ENCODE results near the gene ILKAP.

Gene ILKAP

DNA sequence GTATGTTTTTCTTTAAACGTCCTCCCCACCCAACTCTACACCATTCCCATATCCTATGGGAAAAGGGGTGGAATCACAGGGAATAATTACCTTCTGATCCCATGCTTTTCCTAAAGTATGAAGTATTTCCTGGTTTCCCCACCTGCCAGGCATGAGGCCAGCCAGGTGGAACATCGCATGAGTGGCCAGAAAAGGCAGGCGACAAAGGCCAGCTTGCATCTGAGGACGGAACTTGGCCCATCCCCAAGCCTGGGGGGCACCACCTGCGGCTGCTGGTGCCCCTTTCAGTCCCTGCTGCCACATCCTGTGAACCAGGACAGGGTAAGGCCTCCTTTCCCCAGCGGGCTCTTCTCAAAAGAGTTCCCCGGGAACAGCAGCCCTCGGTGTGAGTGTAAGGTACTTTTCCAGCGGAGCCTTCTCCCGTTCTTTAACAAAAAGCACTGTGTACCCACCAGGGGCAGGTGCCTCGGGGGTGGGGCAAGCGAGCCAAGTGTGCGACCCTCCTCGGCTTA, 45.9 kb downstream of the ILKAP start:
- TF ChIP-seq POLR2AphosphoS5 (IDR thresholded peaks at IDR 0.05; ENCODE audit: low read depth, low read length) (no peak), TAF1 (IDR thresholded peaks at IDR 0.05; ENCODE audit: borderline replicate concordance, insufficient read depth, low read length) (no peak), REST (IDR thresholded peaks at IDR 0.05; ENCODE audit: insufficient read depth in 1 of 2, low read depth in 2 of 2, low read length in 2 of 2) (no peak), SIN3A (IDR thresholded peaks at IDR 0.05; ENCODE audit: borderline replicate concordance, insufficient read depth, low read length) (no peak), FOXP2 (optimal IDR thresholded peaks at IDR 0.05; ENCODE audit: borderline replicate concordance, extremely low read depth, extremely low read length, insufficient read depth) (no peak)

GRCh38 chr2:238155761-238156694, 47.5 kb downstream of the ILKAP start:
- TF ChIP-seq FOXP2 (optimal IDR thresholded peaks at IDR 0.05; ENCODE audit: borderline replicate concordance, extremely low read depth, extremely low read length, insufficient read depth) (no peak), REST (IDR thresholded peaks at IDR 0.05; ENCODE audit: insufficient read depth in 1 of 2, low read depth in 2 of 2, low read length in 2 of 2) (no peak), SIN3A (IDR thresholded peaks at IDR 0.05; ENCODE audit: borderline replicate concordance, insufficient read depth, low read length) (no peak), POLR2AphosphoS5 (IDR thresholded peaks at IDR 0.05; ENCODE audit: low read depth, low read length) (no peak), TAF1 (IDR thresholded peaks at IDR 0.05; ENCODE audit: borderline replicate concordance, insufficient read depth, low read length) (no peak)

DNA sequence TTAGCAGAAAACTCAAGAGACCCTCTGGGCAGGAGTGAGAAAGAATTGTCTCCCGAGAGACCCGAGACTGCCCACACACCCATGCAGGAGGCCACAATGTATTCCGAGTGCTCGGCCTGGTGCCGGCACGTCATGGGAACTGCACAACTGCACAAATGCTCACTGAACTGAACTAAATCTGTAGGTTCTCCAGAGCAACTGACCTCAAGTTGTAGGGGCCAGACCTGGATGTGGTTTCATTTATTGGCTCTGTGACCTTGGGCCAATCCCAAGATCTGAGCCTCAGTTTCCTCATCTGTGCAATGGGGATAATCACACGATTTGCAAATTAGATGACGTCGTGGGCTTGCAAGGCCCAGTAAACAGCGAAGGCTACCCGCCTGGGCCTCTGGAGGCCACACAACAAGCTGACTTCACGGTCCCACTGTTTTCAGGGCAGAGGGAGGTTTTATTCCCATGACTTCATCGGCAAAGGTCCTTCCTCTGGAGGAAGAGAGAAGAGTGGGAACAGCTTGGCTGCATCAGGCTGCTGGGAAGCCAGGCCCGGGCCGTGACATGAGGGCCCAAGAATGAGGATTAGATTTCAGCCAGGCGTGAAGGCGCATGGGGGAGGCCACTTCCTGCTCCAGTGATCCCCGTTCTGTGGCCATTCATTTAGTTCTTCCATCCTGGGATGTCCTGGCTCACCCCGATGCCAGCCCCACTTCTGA, 48.3 kb downstream of the ILKAP start:
- TF ChIP-seq FOXP2 (optimal IDR thresholded peaks at IDR 0.05; ENCODE audit: borderline replicate concordance, extremely low read depth, extremely low read length, insufficient read depth), result no peak
- no peak for TF ChIP-seq POLR2AphosphoS5 (IDR thresholded peaks at IDR 0.05; ENCODE audit: low read depth, low read length)
- no peak for TF ChIP-seq REST (IDR thresholded peaks at IDR 0.05; ENCODE audit: insufficient read depth in 1 of 2, low read depth in 2 of 2, low read length in 2 of 2)
- no peak for TF ChIP-seq TAF1 (IDR thresholded peaks at IDR 0.05; ENCODE audit: borderline replicate concordance, insufficient read depth, low read length)
- TF ChIP-seq SIN3A (IDR thresholded peaks at IDR 0.05; ENCODE audit: borderline replicate concordance, insufficient read depth, low read length), result no peak

DNA sequence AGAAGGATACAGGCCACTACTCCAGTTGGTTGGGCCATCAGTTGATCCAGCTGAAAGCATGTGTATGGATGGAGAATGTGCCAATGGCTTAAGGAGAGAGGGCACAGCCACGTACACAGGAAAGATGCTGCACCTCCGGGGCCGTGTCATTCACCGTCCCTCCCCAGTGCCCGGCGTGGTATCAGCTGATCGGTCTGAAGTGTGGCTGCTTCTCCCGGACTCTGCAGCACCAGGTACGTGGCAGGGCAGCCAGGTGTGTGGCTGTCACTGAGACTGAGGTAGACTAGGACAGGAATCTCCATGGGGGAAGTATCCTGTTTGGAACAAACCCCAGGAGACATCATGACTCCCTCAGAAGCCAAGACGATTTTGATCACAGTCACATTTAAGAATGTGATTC, 48.9 kb downstream of the ILKAP start:
- no peak for TF ChIP-seq TAF1 (IDR thresholded peaks at IDR 0.05; ENCODE audit: borderline replicate concordance, insufficient read depth, low read length)
- TF ChIP-seq SIN3A (IDR thresholded peaks at IDR 0.05; ENCODE audit: borderline replicate concordance, insufficient read depth, low read length), result no peak
- no peak for TF ChIP-seq REST (IDR thresholded peaks at IDR 0.05; ENCODE audit: insufficient read depth in 1 of 2, low read depth in 2 of 2, low read length in 2 of 2)
- TF ChIP-seq POLR2AphosphoS5 (IDR thresholded peaks at IDR 0.05; ENCODE audit: low read depth, low read length), result no peak
- no peak for TF ChIP-seq FOXP2 (optimal IDR thresholded peaks at IDR 0.05; ENCODE audit: borderline replicate concordance, extremely low read depth, extremely low read length, insufficient read depth)

Data from PFSK-1 (cell line).